SJSA1 (cell line): ENCODE results near the gene SCYL3. TPM values are rescaled to one million over a fixed set of nuclear protein-coding genes. Genes with fewer than 3 reads are reported as not detected.
A peak's percentile ranks its signal among the peaks of the same experiment; 100 is the strongest.

Source experiments
- DNase-seq, 2 experiments: peaks; one replicate each; pipeline ENCODE4 v3.0.0-alpha.2; 2015 to 2020; ENCODE audit warnings: low spot score in 2 of 2, low read depth in 1 of 2
- H3K27ac ChIP-seq: fragments of 250-450 bp; sonication (Bioruptor Pico); 2 replicates; pipeline ENCODE4 v1.5.1; 2020; ENCODE audit warnings: mild to moderate bottlenecking, moderate library complexity
- H3K27me3 ChIP-seq: fragments of 250-450 bp; sonication (Bioruptor Pico); replicated peaks from 2 replicates; pipeline ENCODE4 v1.5.1; 2020; ENCODE audit warnings: mild to moderate bottlenecking, moderate library complexity
- H3K36me3 ChIP-seq: fragments of 250-450 bp; sonication (Bioruptor Pico); 2 replicates; pipeline ENCODE4 v1.5.1; 2020; ENCODE audit warnings: mild to moderate bottlenecking
- H3K4me1 ChIP-seq: fragments of 250-450 bp; sonication (Bioruptor Pico); replicated peaks from 2 replicates; pipeline ENCODE4 v1.6.1; 2021; ENCODE audit warnings: mild to moderate bottlenecking
- H3K4me3 ChIP-seq: fragments of 250-450 bp; sonication (Bioruptor Pico); 2 replicates; pipeline ENCODE4 v1.5.1; 2020; ENCODE audit warnings: mild to moderate bottlenecking
- H3K9me3 ChIP-seq: fragments of 250-450 bp; sonication (Bioruptor Pico); replicated peaks from 2 replicates; pipeline ENCODE4 v1.5.1; 2020; ENCODE audit warnings: mild to moderate bottlenecking
- total RNA-seq: library from RNA; depleted of rRNA; stranded (reverse); fragments of >200 nt; shearing (Covaris generic); gene quantifications from 2 replicates; pipeline ENCODE4 v1.2.3, GENCODE V29; 2014; rRNA removed

SCYL3 gene
- total RNA-seq, 1 experiment from 2014 or later = 7.5 TPM

DNA sequence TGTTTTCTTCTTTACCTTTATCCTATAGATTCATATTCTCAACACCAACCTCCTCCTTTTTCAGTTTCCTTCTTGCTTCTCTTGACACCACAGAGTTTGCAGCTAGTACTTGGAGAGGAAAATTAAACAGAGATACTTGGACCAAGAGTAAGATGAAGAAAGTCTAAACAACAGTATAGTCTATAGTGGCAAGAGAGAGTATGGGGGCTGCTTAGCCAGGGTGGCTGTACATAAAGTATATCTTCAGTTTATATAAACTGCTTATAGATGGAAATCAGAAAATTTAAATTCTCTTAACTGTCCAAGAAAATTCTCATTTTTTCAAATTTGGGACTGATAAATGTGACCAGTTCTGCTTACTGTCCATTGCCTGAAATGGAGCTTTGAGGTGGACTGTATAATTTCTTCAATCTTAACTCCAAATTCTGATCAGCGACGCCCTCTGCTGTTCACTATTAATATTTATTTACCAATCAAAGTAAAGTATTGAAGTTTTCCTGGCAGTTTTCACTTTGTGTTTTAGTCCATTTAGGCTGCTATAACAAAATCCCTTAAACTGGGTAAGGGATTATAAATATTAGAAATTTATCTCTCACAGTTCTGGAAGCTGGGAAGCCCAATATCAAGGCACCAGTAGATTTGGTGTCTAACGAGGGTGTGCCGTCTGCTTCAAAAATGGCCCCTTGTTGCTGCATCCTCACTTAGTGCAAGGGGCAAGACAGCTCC lies 84.2 kb downstream of the SCYL3 start:
- H3K9me3 ChIP-seq = no peaks in the 10 kb centered on the region
- no peak overlapping the region for H3K4me3 ChIP-seq
- H3K27ac ChIP-seq = no peak overlapping the region
- H3K36me3 ChIP-seq = peaks cover 60% of the 10 kb centered on the region
- no peaks in the 10 kb centered on the region for H3K4me1 ChIP-seq
- DNase-seq = peak in 1 of 2 experiments; percentile 38
- no peaks in the 10 kb centered on the region for H3K27me3 ChIP-seq

DNA sequence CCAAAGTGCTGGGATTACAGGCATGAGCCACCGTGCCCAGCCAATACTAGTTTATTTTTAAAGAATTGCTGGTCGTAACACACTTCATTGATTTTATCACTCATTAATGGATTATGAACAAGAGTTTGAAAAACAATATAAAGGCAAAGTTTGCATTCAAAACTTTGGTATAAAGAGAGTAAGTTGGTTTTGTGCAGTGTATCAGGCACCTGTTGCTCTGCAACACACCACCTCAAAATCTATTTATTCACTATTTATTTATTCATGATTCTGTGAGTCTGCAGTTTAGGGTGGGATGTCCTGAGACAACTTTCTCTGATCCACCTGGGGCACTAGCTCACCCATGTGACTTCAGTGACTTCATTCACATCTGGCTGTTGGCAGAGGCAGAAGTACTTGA lies 88.8 kb downstream of the SCYL3 start:
- Histone ChIP-seq H3K9me3 (no peaks in the 10 kb centered on the region), H3K27ac (no peak overlapping the region), H3K4me1 (no peaks in the 10 kb centered on the region), H3K4me3 (no peak overlapping the region), H3K27me3 (no peaks in the 10 kb centered on the region), H3K36me3 (peaks cover 69% of the 10 kb centered on the region)
- no peak for DNase-seq

DNA sequence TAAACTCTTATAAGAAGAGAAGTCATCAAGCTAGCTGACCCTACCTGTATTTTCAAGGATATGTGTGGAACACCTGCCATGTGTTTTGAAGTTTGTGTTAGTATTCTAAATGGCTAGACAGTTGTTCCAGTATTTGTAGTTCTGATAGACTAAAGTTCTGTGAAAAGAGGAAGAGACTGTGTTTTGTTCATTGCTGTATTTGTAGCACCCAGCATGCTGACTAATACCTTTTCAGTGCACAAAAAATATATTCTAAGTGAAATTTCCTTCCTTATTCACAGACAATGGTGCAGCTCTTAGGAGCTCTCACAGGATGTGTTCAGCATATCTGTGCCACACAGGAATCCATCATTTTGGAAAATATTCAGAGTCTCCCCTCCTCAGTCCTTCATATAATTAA lies 90.8 kb downstream of the SCYL3 start:
- Histone ChIP-seq H3K9me3 (no peaks in the 10 kb centered on the region), H3K27ac (no peak overlapping the region), H3K4me3 (no peak overlapping the region), H3K27me3 (no peaks in the 10 kb centered on the region), H3K4me1 (no peaks in the 10 kb centered on the region), H3K36me3 (peaks cover 57% of the 10 kb centered on the region)
- DNase-seq = no peak

Other genes starting within 250 kb of the SCYL3 start
- 0.58 TPM in 1 of 2 replicates, not detected in the other for gene SELL, start 182.3 kb downstream of the SCYL3 start, total RNA-seq
- 0.21 and 0.22 TPM in 2 replicates for gene SELE, start 159.8 kb downstream of the SCYL3 start, total RNA-seq
- 5.3 and 10.1 TPM in 2 replicates for gene METTL18, start 99.0 kb downstream of the SCYL3 start, total RNA-seq
- 14.5 and 15.1 TPM in 2 replicates for gene KIFAP3, start 180.8 kb upstream of the SCYL3 start, total RNA-seq